GM19467 (cell line): ENCODE results near the gene ZNF750.

Experiments used
- ATAC-seq: cut with Tn5 transposase; IDR thresholded peaks from one replicate; pipeline ENCODE4 v1.9.1; 2021; ENCODE audit warnings: mild to moderate bottlenecking, moderate library complexity; ENCODE audit not compliant: unreplicated experiment

The ZNF750 gene

GRCh38 chr17:82836823-82837357 is 2.9 kb downstream of the ZNF750 start:
- ATAC-seq: no peak

- no peak for ATAC-seq
Observed at GRCh38 chr17:82835766-82836512, 3.9 kb downstream of the ZNF750 start.

GRCh38 chr17:82835122-82835521 is 4.7 kb downstream of the ZNF750 start:
- no peak for ATAC-seq

GRCh38 chr17:82832881-82833475 is 6.8 kb downstream of the ZNF750 start:
- ATAC-seq: no peak

GRCh38 chr17:82832411-82832810 is 7.4 kb downstream of the ZNF750 start:
- ATAC-seq: no peak

GRCh38 chr17:82831818-82832200 is 8.0 kb downstream of the ZNF750 start:
- no peak for ATAC-seq

GRCh38 chr17:82831041-82831817 is 8.6 kb downstream of the ZNF750 start:
- ATAC-seq: no peak

GRCh38 chr17:82830249-82830661 is 9.6 kb downstream of the ZNF750 start:
- no peak for ATAC-seq

- ATAC-seq: no peak
Observed at GRCh38 chr17:82828875-82829487, 10.8 kb downstream of the ZNF750 start.

- no peak for ATAC-seq
Observed at GRCh38 chr17:82826956-82827355, 12.9 kb downstream of the ZNF750 start.

- no peak for ATAC-seq
Observed at GRCh38 chr17:82826211-82826610, 13.6 kb downstream of the ZNF750 start.

- ATAC-seq: no peak
Observed at GRCh38 chr17:82825540-82826124, 14.2 kb downstream of the ZNF750 start.

- no peak for ATAC-seq
Observed at GRCh38 chr17:82823004-82823403, 16.8 kb downstream of the ZNF750 start.

- no peak for ATAC-seq
Observed at GRCh38 chr17:82822281-82822680, 17.5 kb downstream of the ZNF750 start.

GRCh38 chr17:82821554-82821953 is 18.3 kb downstream of the ZNF750 start:
- ATAC-seq: no peak

GRCh38 chr17:82820278-82821251 is 19.3 kb downstream of the ZNF750 start:
- no peak for ATAC-seq

GRCh38 chr17:82817947-82818346 is 21.9 kb downstream of the ZNF750 start:
- no peak for ATAC-seq

- no peak for ATAC-seq
Observed at GRCh38 chr17:82816358-82816757, 23.5 kb downstream of the ZNF750 start.

- no peak for ATAC-seq
Observed at GRCh38 chr17:82815790-82816305, 24.0 kb downstream of the ZNF750 start.
